ENCODE data around the gene ITM2B.

The ITM2B gene

GRCh38 chr13:48316826-48317510, 84.0 kb downstream of the ITM2B start:
- DNase-seq, result no peak

DNA sequence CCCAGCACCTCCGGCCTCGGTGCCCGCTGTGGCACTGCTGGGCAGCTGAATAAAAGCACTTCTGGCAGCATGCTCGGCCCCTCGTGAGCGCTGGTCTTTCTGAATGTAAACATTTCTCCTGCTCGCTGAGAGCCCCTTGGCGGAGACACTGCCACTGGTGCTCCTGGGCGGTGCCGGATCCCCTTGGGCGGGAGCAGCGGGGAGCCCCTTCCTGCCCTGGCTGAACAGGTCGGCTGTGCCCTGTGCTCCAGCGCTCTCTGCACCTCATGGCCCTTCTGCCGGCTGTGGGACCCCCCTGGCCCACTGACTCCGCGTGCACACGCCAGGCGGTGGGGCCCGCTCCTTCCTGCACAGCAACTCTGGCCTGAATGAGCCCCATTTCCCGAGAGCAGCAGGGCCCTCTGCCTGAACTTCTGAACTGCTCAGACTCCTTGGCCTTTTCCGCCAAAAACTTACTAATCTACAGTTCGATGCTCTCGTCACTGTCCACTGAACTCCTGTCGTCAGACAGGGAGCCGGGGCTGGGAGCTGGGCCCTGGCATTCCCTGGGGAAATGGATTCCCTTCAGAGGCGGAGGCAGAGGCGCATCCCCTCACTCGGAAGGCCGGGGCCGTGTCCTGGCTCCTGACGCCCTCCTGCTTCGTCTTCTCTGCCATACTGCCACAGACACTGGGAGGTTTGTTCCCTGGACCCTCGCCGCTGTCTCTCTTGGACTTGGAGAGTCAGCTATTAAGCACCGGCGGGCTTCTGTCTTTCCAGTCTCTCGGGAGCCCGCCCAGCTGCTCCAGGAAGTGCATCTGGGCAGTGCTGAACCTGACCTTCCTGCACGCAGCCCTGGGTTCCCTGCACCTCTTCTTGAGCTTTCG, 84.7 kb downstream of the ITM2B start:
- no peak for DNase-seq

GRCh38 chr13:48318377-48318811, 85.4 kb downstream of the ITM2B start:
- DNase-seq, result no peak

DNA sequence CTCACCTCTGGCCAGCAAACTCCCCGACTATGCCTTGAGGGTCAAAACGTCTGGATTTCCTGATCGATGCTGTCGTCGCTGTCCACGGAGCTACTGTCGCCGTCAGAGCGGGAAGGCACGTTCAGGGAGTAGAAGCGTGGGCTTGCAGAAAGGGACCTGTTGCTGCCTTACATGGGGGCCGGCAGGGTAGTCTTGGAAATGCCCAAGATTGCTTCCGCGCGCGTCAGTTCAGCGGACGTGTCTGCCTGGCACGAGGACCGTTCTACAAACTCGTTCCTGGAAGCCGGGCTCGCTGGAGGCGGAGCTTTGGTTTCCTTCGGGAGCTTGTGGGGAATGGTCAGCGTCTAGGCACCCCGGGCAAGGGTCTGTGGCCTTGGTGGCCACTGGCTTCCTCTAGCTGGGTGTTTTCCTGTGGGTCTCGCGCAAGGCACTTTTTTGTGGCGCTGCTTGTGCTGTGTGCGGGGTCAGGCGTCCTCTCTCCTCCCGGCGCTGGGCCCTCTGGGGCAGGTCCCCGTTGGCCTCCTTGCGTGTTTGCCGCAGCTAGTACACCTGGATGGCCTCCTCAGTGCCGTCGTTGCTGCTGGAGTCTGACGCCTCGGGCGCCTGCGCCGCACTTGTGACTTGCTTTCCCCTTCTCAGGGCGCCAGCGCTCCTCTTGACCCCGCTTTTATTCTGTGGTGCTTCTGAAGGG, 86.0 kb downstream of the ITM2B start:
- no peak for DNase-seq
